Smooth muscle cell (in vitro differentiated cells): Measurements from ENCODE around the gene GPC3. TPM values are rescaled to one million over a fixed set of nuclear protein-coding genes. Genes with fewer than 3 reads are reported as not detected.

Experiments
- DNase-seq: peaks from one replicate; lab custom pipeline; 2025; ENCODE audit not compliant: unreplicated experiment; lab: John Stamatoyannopoulos, UW
- H2AFZ ChIP-seq: fragments of 200-600 bp; sonication (generic); 2 replicates; pipeline ENCODE4 v1.6.0; 2016; ENCODE audit warnings: antibody characterized with exemption, low read depth, mild to moderate bottlenecking
- H3F3A ChIP-seq: fragments of 200-600 bp; sonication (generic); 2 replicates; pipeline ENCODE4 v1.6.0; 2017; ENCODE audit warnings: antibody characterized with exemption, low read depth
- H3K27ac ChIP-seq: fragments of 200-600 bp; sonication (generic); 2 replicates; pipeline ENCODE4 v1.5.1; 2016; ENCODE audit warnings: low read depth, mild to moderate bottlenecking
- H3K27me3 ChIP-seq: fragments of 200-600 bp; sonication (generic); 2 replicates; pipeline ENCODE4 v1.6.1; 2016; ENCODE audit warnings: low read depth, mild to moderate bottlenecking
- H3K36me3 ChIP-seq: fragments of 200-600 bp; sonication (generic); 2 replicates; pipeline ENCODE4 v1.5.1; 2016; ENCODE audit warnings: low read depth
- H3K4me1 ChIP-seq: fragments of 200-600 bp; sonication (generic); 2 replicates; pipeline ENCODE4 v1.5.1; 2016; ENCODE audit warnings: low read depth
- H3K4me2 ChIP-seq: fragments of 200-600 bp; sonication (generic); 2 replicates; pipeline ENCODE4 v1.6.0; 2016; ENCODE audit warnings: mild to moderate bottlenecking
- H3K4me3 ChIP-seq: fragments of 200-600 bp; sonication (generic); 2 replicates; pipeline ENCODE4 v1.5.1; 2016; ENCODE audit warnings: mild to moderate bottlenecking
- H3K79me2 ChIP-seq: fragments of 200-600 bp; sonication (generic); 2 replicates; pipeline ENCODE4 v1.6.0; 2016; ENCODE audit warnings: low read depth, mild to moderate bottlenecking
- H3K9ac ChIP-seq: fragments of 200-600 bp; sonication (generic); 2 replicates; pipeline ENCODE4 v1.6.0; 2016; ENCODE audit warnings: low read depth
- H3K9me3 ChIP-seq: fragments of 200-600 bp; sonication (generic); replicated peaks from 2 replicates; pipeline ENCODE4 v1.5.1; 2016; ENCODE audit warnings: low read depth
- H4K20me1 ChIP-seq: fragments of 200-600 bp; sonication (generic); 2 replicates; pipeline ENCODE4 v1.6.0; 2016; ENCODE audit warnings: low read depth
- WGBS: methylation state at CpG from one replicate; pipeline ENCODE4 v1.1.7; 2016; ENCODE audit warnings: low lambda C conversion rate; 5-methylcytosine and 5-hydroxymethylcytosine counted together
- polyA plus RNA-seq: library from polyadenylated mRNA; unstranded; fragments of >200 nt; fragmentation: Nextera tagmentation; extraction: Ambion mirVana; gene quantifications from 2 replicates; pipeline ENCODE4 v1.2.1, GENCODE V29; 2016
- total RNA-seq: library from RNA; depleted of rRNA; stranded (reverse); fragments of >200 nt; gene quantifications from 2 replicates; pipeline ENCODE4 v1.2.3, GENCODE V29; 2014
- TF ChIP-seq, protein P1 (sequence below): fragments of 200-600 bp; sonication (generic); IDR thresholded peaks from 2 replicates; pipeline ENCODE4 v1.5.1; 2017; ENCODE audit warnings: borderline replicate concordance, mild to moderate bottlenecking, antibody characterized with exemption; ENCODE audit not compliant: insufficient read depth, poor library complexity, severe bottlenecking

GPC3 gene
- total and polyA plus RNA-seq, 2 experiments from 2014 or later: 120 to 191 TPM

DNA sequence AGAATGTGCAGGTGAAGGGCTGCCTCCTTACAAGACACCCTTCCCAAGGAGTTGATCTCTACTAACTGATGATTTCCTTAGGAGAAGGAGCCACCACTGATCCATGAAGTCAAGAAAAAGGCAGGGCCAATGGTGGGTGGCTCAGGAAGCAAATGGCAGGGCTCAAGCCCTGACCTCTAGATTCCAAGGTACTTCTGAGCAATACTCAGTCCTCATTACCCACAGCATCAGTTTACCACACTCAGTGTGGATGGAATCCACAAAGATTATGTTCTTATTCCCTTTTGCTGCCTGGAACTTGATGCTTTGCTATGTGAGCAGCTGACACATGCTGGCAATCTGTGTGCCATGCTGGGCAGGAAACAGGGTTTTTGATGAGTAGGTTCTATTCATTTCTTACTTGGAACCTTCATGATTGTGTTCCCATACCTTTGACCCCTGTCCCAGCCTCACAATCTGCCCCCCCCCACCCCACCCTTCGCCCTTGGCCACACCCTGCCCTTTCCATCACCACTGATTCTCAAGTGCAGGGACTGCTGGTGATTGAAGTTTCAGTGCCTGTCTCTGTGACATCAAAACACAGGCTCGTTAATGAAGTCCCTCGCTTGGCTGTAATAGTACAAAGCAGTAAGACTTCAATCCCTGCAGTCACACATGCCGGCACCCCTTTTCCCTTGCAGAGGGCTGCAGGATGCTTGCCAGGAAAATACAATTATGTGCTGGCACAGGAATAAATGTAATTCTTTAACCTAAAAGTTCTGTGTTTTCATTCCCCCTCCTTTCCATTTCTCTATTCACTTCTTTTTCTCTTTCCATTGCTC is 434.5 kb downstream of the GPC3 start:
- no peaks in the 10 kb centered on the region for H3K27me3 ChIP-seq
- H3K4me1 ChIP-seq: no peaks in the 10 kb centered on the region
- no peak overlapping the region for H2AFZ ChIP-seq
- TF ChIP-seq, protein P1, sequence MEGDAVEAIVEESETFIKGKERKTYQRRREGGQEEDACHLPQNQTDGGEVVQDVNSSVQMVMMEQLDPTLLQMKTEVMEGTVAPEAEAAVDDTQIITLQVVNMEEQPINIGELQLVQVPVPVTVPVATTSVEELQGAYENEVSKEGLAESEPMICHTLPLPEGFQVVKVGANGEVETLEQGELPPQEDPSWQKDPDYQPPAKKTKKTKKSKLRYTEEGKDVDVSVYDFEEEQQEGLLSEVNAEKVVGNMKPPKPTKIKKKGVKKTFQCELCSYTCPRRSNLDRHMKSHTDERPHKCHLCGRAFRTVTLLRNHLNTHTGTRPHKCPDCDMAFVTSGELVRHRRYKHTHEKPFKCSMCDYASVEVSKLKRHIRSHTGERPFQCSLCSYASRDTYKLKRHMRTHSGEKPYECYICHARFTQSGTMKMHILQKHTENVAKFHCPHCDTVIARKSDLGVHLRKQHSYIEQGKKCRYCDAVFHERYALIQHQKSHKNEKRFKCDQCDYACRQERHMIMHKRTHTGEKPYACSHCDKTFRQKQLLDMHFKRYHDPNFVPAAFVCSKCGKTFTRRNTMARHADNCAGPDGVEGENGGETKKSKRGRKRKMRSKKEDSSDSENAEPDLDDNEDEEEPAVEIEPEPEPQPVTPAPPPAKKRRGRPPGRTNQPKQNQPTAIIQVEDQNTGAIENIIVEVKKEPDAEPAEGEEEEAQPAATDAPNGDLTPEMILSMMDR: no peak
- no peaks in the 10 kb centered on the region for H3K9me3 ChIP-seq
- H3K4me3 ChIP-seq: no peak overlapping the region
- 73% methylated on average over 4 of the region's 4 CpGs for WGBS
- no peak overlapping the region for H3K27ac ChIP-seq
- H3K36me3 ChIP-seq: no peaks in the 10 kb centered on the region
- no peak for DNase-seq
- H3F3A ChIP-seq: no peaks in the 10 kb centered on the region
- no peaks in the 10 kb centered on the region for H4K20me1 ChIP-seq
- H3K4me2 ChIP-seq: no peak overlapping the region
- H3K9ac ChIP-seq: no peak overlapping the region
- H3K79me2 ChIP-seq: no peaks in the 10 kb centered on the region

DNA sequence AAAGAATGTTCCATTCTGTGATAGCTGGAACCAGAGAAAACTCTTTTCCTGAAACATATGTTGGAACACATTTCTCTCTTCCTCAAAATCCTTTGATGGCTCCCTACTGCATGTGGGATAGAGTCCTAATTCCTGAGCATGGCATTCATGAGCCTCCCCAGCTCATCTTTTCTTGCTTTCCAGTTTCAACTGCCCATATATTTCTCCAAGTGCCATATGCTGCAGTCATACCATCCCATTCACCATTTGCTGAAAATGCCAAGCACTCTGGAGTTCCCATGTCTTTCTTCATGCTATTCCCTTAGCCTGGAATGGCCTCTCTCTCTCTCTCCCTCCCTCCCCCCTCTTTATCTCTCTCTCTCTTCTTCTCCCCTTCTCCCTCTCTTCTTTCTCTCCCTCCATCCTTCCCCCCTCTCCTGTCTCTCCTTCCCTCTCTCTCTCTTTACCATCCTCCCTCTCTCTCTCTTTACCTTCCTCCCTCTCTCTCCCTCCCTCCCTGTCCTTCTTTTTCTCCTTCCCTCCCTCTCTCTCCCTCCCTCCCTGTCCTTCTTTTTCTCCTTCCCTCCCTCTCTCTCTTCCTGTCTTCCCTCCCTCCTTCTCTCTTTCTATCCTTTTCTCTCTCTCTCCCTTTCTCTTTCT is 436.0 kb downstream of the GPC3 start:
- Histone ChIP-seq H2AFZ (no peak overlapping the region), H3K4me3 (no peak overlapping the region), H3K9ac (no peak overlapping the region), H3K4me1 (no peaks in the 10 kb centered on the region), H4K20me1 (no peaks in the 10 kb centered on the region), H3K9me3 (no peaks in the 10 kb centered on the region), H3F3A (no peaks in the 10 kb centered on the region), H3K36me3 (no peaks in the 10 kb centered on the region), H3K79me2 (no peaks in the 10 kb centered on the region), H3K4me2 (no peak overlapping the region), H3K27ac (no peak overlapping the region), H3K27me3 (no peaks in the 10 kb centered on the region)
- no peak for DNase-seq
- TF ChIP-seq, protein P1: no peak

DNA sequence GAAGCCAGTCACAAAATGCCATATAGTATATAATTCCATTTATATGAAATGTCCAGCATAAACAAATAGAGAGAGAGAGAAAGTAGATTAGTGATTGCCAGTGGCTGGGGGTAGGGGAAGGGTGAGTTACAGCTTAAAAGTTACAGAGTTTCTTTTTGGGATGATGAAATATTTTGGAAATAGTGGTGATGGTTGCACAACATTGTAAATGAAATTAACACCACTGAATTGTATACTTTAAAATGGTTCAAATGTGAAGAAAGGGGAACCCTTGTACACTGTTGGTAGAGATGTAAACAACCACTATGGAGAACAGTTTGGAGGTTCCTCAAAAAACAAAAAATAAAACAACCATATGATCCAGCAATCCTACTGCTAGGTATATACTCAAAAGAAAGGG is 439.0 kb downstream of the GPC3 start:
- Histone ChIP-seq H2AFZ (no peak overlapping the region), H3K4me3 (no peak overlapping the region), H3K9me3 (no peaks in the 10 kb centered on the region), H3K27me3 (no peaks in the 10 kb centered on the region), H3K4me1 (no peaks in the 10 kb centered on the region), H3K79me2 (no peaks in the 10 kb centered on the region), H3K27ac (no peak overlapping the region), H3K36me3 (no peaks in the 10 kb centered on the region), H3K4me2 (no peak overlapping the region), H3K9ac (no peak overlapping the region), H3F3A (no peaks in the 10 kb centered on the region), H4K20me1 (no peaks in the 10 kb centered on the region)
- no peak for DNase-seq
- TF ChIP-seq, protein P1: no peak
